Activated CD4-positive, CD25-positive, alpha-beta regulatory T cell treated with anti-CD3 and anti-CD28 coated beads, Interleukin-2, amount 50 U/mL, for 16 hours (primary cell): ENCODE data around the gene UCP3.

Experiments
- DNase-seq: peaks from one replicate; pipeline ENCODE4 v3.0.0-alpha.2; 2020; ENCODE audit warnings: low read depth, low spot score

The UCP3 gene, protein sequence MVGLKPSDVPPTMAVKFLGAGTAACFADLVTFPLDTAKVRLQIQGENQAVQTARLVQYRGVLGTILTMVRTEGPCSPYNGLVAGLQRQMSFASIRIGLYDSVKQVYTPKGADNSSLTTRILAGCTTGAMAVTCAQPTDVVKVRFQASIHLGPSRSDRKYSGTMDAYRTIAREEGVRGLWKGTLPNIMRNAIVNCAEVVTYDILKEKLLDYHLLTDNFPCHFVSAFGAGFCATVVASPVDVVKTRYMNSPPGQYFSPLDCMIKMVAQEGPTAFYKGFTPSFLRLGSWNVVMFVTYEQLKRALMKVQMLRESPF

DNA sequence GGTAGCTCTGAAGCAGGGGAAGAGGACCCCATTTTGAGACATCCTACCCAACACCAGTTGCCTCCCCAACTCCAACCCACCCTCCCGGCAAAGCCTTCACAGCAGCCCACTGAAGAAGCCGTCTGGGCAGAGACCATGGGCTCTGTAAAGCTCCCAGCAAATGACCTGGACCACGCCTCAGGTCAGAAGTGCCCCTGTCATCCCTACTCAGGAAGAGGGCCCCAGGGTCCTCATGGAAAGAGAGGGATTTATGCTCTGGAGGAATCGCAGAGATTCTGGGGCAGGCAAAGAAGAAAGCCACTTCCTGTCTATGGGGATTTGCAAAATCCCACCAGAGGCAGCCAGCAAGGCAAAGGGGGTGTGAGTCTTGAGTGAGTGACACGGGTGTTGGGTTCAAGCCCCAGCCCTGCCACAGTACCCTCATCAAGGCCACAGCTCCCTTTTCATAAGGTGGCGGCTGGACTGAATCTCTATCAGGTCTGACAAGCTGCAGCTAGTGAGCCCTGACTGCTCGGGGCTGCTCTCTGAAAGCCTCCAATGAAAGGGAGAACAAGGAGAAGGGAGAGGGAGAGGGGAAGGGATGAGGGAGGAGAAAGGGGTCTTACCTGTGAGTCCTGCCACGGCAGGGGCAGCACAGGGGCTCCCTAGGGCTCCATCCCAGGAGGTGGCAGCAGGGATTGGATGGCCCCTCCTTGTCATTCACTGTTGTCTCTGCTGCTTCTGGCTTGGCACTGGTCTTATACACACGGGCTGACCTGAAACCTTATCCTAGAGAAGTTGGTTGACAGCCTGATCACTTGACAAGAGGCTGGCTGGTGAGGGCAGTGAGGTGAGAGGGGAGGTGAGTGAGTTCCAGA lies at the start of gene UCP3:
Gene UCP3, minus strand, starts transcription at position 713 of the 857 bp plus-strand sequence. CDS start 2,043 bp downstream, outside the sequence.
- no peak for DNase-seq

DNA sequence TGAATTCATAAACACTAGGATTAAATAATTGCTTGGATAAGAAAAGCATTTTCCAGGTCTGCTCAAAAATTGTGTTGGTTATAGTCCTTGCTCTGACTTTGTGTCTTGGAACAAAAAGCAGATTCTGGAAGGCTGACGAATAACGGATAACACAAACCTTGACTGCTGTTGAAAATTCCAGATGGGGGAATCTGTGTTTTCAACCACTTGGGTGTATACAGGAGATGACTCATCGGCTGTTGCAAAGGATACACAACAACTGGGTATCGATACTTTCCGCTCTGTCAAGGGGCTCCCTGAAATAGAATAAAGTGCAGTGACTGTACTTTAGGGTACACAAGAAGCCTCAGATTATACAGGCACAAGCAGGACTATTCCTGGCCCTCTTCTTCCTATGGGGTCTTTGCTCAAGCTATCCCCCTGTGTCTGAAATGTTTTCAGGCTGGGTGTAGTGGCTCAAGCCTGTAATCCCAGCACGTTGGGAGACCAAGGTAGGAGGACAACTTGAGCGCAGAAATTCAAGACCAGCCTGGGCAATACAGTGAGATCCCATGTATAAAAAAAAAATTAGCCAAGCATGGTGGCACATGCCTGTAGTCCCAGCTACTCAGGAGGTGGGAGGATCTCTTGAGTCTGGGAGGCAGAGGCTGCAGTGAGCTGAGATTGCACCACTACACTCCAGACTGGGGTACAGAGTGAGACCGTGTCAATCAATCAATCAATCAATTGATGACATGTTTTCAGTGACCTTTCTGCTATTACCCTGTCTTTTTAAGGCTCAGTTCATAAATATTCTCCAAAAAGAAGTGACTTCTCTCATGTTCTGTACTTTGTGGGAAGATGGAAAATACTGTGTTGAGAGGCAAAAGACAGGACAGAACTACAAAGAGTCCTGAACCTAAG lies 48.6 kb upstream of the UCP3 start:
- no peak for DNase-seq

DNA sequence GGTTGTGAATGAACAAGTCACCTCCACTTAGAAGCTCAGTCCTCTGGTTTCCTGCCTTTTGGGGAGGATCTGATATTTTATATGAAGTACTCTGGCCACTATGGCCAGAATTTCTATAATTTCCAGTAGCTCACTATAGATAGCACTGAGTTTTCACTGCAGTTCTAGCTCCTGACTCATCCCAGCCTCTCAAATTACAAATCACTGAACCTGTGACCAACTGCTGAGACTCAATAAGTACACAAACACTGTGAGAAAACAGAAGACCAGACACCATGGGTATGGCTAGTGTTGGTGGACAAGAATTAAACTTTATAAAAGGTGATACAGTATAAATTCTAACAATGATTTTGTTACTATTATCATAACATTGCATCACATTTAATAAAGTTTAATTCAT lies 47.1 kb upstream of the UCP3 start:
- DNase-seq, result no peak

DNA sequence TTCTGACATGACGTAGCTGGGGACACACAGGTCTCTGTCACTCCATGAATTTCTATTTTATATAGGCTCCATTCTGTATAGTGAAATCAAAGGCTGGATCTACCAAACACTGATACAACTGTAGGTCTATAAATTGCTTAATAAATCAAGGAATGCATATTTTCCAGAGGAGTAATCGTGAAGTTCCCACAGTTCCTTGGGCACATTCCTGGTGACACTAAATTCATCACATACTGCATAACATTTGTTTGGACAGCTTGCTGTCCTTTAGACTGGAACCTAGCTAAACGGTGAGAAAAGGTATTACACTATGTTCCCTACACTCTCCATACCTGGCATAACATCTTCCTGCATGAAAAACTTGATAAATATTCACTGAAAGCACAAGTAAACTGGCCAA lies 41.6 kb upstream of the UCP3 start:
- DNase-seq, result no peak

DNA sequence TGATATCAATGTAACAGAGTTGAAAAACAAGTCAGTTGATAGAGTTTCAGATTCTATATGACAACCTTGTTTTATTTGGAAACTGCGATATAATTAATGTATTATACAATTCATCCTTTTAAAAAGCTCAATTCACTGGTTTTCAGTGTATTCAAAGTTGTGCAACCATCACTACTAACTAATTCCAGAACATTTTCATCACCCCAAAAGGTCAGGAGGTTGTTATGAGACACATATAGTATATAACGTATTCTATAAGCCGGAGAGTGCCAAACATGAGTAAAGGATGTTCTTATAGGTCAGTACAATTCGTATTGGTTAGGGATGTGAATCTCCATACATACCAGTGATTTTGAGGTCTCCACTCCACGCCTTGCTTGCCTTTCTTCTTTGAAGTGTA lies 40.1 kb upstream of the UCP3 start:
- DNase-seq, result no peak

DNA sequence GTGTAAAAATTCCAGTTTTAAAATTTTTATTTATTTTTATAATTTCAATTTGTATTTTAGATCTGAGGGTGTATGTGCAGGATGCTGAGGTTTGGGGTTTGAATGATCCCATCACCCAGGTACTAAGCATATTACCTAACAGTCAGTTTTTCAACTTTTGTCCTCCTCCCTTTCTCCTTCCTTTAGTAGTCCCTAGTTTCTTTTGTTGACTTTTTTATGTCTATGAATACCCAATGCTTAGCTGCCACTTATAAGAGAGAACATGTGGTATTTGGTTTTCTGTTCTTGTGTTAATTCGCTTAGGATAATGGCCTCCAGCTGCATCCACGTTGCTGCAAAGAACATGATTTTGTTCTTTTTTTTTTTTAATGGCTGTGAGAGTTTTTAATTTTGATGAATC lies 35.7 kb upstream of the UCP3 start:
- DNase-seq, result no peak

DNA sequence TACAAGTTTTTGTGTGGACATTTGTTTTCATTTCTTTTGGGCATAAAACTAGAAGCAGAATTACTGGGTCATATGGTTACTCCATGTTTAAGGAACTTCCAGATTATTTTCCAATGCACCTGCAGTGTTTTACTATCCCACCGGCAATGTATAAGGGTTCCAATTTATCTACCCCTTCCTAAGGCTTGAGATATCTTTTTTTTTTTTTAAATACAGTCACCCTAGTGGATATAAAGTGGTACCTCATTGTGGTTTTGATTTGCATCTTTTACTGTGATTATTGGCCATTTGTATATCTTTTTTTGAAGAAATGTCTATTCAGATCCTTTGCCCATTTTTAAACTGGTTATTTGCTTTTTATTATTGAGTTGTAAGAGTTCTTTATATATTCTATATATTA lies 34.6 kb upstream of the UCP3 start:
- DNase-seq, result no peak

DNA sequence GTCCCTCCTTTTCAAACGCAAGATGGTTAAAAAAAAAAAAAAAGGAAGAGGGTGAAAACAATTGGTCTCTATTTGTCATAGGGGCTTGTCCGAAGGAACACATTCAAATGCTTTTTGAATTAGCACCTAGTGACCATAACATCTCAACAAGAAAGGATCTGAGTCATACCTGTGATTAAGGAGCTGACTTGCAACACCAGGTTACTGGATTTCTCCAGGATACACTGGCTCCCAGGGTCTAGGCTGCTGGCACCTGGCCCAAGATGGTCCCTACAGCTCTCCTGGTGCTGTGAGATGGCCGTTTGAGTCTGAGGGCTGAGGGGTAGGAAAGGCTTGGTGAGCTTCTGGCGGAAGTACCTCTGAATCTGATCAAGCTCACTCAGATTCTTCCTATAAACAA lies 28.4 kb upstream of the UCP3 start:
- DNase-seq, result no peak

DNA sequence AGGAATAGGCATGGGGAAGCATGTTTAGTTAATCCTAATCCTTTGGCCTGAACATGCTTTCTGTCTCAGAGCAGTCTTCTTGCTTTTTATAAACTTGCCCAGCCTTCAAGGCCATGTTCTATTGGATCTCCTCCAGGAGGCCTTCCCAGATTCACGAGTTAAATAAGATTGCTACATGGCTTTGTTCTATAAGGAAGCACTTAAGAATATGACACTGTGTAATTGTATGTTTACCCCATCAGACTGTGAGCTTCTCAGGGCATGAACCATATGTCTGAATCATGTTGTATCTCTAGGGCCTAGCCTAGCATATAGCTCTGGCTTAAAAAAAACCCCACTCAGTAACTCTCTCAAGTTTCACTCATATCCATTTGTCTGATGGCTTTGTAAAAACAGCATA lies 26.4 kb upstream of the UCP3 start:
- no peak for DNase-seq

DNA sequence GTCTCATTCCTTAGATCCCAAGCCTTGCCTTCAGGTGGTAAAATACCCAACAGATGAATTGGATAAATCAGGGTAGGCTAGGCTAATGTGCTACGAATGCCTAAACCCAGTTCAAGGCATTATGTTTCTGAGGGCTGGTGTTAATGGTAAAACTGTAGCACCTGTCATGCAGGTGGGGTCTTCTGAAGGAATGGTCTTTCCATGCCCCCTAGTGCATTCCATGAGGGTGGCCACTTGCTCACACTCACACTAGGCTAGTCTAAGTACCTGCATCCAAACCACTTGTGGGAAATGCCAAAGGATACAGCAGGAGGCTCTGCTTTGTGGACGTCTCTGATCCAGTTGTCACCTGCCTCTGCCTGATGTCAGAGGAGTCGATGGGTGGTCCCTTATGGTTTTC lies 24.2 kb upstream of the UCP3 start:
- no peak for DNase-seq

DNA sequence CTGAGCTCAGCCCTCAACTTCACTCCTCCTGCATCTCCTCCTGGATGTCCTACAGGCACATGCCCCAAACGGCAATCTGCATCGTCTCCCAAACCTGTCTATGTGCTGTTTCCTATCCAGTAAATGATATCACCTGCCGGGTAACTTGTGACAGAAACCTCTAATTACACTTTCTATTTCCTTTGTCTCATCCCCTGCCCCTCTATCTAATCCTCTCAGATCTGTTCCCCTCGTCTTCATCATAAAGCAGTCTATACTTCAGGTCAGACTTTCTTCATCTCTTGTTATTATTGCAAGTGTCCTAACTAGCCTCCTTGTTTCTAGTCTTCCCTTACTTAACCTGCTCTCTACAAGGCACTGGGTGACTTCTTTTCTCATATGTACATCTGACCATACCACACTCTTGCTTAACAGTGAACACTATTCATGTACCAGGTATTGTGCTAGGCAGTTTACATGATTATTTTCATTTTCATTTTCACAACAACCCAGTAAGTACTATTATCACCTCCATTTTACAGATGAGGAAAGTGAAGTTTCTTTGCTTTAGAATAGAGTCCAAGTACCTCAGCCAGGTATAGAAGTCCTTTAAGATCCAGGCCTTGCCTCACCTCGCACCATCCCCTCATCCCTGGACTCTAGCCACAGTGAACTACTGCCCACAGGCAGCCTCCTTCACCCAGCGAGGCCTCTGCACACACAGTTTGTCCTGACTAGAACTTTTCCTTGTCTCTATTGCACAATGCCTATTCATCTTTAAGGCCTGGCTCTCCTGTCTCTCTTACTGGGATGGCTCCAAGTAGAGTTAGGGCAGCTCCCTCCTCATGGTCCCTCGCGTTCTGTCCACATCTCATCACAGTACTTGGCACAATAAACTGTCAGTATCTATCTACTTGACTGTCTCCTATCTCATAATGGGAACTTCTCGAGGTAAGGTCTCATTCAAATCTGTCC lies 22.1 kb upstream of the UCP3 start:
- no peak for DNase-seq

DNA sequence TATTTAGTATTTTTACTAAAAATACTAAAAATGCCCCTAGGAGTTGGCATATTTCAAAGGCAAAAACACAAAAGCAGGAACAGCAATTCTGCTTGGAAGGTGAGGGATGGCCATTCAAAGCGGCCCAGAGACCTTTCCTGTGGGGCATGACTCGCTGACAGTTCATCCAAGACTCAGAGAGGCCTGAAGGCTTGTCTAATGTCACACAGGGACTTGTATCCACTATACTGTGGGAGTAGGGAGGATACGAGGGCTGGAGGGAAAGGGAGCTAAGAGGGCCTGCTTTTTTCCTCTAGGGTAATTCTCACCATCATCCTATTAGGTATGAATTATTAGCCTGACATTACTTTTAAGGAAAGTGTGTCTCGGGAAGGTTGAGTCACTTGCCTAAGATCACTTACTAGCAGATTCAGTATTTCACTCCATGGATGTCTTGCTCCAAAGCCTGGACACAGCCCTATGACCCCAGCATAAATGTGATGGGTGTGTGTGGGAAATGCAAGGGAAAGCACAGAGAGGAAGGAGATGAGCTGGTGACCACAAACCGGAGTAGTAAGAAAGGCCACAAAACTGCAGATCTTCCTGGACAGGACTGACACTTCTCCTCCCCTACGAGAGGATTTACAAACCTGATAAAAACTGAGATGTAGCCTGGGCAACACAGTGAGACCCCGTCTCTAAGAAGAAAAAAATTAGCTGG lies 16.7 kb upstream of the UCP3 start:
- no peak for DNase-seq

DNA sequence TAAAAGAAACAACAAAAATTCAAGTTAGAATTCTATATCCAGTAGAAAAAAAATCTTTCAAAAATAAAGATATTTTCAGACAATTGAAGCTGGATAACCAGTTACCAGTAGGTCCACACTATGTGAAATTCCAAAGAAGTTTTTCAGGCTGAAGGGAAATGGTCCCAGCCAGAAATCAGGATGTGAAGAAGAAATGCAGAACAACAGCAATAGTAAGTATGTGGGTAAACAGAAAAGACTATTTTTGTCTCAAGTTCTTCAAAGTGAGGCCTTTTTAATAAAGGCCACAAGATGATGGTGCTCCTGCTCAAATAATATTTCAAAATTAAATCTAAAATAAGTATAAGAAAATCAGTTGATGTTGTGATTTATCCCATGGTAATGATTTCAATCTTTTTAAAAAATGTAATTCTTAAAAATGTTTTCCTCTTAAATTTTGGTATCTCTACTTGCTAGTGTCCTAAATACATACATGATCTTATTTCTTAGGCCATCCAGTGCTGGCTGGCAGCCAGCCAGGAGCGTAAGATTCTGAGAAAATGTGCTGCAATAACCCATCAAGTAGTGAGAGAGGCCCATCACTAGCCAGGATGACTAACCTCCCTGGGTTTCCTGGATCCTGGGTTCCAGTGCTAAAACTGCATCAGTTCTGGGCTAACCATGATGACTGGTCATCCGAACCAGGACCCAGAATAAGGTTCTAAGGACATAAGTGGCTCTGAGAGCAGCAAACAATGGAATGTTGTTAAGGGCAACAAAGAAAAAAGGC lies 15.6 kb upstream of the UCP3 start:
- DNase-seq, result no peak

DNA sequence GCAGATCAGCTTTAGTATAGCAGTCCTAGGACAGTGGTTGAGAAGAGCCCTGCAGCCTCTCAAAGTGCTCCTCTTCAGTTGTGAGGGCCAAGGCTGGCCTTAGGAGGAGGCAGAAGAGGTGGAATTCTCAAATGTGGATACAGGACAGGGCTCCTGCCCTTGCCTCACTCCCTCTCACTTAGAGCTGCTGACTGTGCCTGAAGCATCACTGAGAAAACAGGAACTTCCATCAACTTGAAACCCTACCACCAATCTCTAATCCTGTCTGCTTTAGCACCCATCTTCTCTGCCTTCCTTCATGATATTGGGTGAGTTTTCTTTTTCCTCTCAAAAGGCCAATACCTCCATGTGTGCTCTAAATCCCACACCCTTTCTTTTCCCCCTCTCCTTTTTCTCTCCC lies 14.4 kb upstream of the UCP3 start:
- DNase-seq, result no peak

DNA sequence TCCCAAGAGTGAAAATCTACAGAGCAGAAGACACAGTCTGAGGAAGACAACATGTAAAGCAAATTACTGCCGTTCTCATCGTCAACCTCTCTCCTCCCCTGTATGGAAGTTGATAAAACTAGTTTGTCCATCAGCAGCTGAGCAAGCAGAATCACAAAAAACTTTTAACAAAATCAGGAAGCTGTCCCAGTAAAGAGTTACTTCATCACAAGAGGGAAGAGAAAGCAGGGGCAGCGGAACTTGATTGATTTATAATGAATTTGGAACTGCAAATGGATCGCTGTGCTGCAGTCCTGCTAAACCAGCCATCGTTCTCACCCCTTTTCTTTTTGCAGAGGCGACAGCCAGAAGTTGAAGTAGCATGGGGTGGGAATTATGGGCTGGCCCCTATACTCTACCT lies 13.7 kb upstream of the UCP3 start:
- no peak for DNase-seq

DNA sequence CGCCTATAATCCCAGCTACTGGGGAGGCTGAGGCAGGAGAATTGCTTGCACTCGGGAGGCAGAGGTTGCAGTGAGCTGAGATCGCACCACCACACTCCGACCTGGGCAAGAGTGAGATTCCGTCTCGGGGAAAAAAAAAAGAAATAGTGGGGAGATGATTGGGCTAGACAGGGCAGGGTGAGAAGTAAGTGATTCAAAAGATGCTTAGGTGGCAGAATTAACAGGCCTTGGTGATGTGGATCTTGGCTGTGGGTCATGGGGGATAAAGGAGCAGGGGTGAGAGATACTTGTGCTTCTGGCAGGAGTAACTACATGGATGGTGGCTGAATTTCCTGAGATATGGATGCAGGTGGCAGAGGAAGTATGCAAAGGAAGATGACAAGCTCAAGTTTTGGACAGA lies 13.1 kb upstream of the UCP3 start:
- DNase-seq, result no peak

DNA sequence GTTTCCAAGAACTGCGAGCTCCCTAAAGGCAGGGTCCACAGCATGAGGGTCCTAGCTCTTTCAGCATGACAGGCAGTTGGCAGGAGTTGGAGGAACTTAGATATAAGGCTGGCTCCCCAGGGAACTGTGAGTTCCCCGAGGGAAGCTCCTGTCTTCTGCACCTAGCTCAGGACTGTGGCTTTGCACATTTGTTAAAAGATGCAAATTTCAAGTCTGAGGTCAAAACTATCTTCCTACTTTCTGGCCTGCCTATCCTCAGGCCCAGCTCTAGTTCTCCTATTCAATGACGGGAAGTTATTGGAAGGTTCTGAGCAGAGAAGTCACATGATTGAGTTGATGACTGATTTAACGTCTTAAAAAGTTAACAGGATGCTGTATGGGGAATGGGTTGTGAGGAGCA lies 11.7 kb upstream of the UCP3 start:
- DNase-seq, result no peak

DNA sequence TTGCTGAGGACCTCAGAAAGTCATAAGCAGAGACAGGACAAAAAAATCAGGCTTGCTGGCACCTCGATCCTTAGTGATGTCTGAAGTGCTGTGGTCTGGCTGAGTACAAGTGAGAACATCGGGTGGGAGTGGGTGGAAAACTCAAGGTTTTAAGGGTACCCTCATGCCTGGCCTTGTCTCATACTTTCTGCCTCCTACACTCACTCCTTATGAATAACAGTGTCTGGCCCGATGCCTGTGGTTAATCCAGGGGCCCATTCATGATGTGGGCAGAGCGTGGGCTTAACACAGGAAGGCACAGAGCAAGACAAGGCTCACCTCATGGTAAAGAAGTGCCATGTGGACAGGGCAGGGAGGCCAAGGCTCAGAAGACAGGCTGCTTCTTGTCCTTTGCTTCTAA lies 11.0 kb upstream of the UCP3 start:
- no peak for DNase-seq

DNA sequence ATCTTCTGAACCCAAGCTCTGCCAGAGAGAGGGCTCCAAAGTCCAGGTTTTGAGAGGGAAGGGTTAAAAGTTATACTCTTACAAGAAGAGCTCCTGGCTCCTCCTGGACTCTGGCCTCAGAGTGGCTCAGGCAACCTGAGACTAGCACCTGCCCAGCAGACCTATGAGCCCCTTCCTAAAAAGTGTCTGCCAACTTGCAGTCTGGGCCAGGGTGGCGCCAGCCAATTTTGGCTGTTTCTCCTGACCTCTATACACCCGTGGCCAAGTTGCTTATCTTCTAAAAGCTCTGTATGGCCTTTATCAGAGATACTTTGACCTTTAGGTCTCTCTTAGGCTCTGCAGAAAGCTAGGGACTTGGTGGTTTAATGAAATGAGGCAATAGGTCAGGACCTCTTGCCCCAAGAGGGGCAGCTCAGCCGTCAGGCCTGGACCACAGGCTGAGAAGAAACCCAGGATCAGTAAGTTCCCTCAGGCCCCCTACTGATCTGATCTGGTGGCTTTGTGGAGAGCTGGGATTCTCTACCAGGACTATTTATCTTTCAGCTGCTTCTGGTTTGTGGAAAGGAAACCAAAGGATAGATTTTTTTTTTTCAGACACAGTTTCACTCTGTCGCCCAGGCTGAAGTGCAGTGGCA lies 10.3 kb upstream of the UCP3 start:
- no peak for DNase-seq
